Keratinocyte (primary cell): ENCODE measurements around the gene KLF2. TPM values are rescaled to one million over a fixed set of nuclear protein-coding genes. Genes with fewer than 3 reads are reported as not detected.

Source experiments
- DNase-seq: peaks from one replicate; pipeline ENCODE4 v3.0.0-alpha.2; 2011; ENCODE audit warnings: low read depth, missing footprints, low spot score
- FAIRE-seq: peaks from 2 replicates; lab custom pipeline; 2011; peaks lifted over from hg19 to GRCh38; lab: Jason Lieb, UNC
- H2AFZ ChIP-seq: 2 replicates; pipeline ENCODE4 v1.6.0; 2012; ENCODE audit warnings: low read length, control low read depth, inconsistent platforms; ENCODE audit not compliant: control insufficient read depth
- H3K27ac ChIP-seq: 2 replicates; pipeline ENCODE4 v1.5.1; 2011; ENCODE audit warnings: low read length; ENCODE audit not compliant: control insufficient read depth, insufficient read depth
- H3K27me3 ChIP-seq: 3 replicates; pipeline ENCODE4 v1.6.0; 2011; ENCODE audit warnings: low read length; ENCODE audit not compliant: control insufficient read depth, insufficient read depth; ENCODE audit errors: extremely low read depth
- H3K36me3 ChIP-seq, 2 experiments: 2 replicates in 1 of 2; 3 replicates in 1 of 2; pipeline ENCODE4 v1.5.1; 2011; ENCODE audit warnings: low read length in 2 of 2, mild to moderate bottlenecking in 1 of 2; ENCODE audit not compliant: control insufficient read depth in 2 of 2, insufficient read depth in 2 of 2; ENCODE audit errors: extremely low read depth in 1 of 2
- H3K4me1 ChIP-seq: 3 replicates; pipeline ENCODE4 v1.5.1; 2011; ENCODE audit warnings: low read length; ENCODE audit not compliant: control insufficient read depth, insufficient read depth; ENCODE audit errors: extremely low read depth
- H3K4me2 ChIP-seq: 3 replicates; pipeline ENCODE4 v1.6.0; 2011; ENCODE audit warnings: low read depth, low read length; ENCODE audit not compliant: control insufficient read depth, insufficient read depth; ENCODE audit errors: extremely low read depth
- H3K4me3 ChIP-seq, 3 experiments: fragments of 200-600 bp in 1 of 3; sonication (generic) in 1 of 3; 2 replicates in 2 of 3; 3 replicates in 1 of 3; pipeline ENCODE4 v1.5.1; 2011 to 2016; ENCODE audit warnings: low read length in 3 of 3, mild to moderate bottlenecking in 3 of 3, control low read depth in 2 of 3, inconsistent platforms in 1 of 3, low read depth in 1 of 3, mixed read lengths in 1 of 3, mixed run types in 1 of 3, moderate library complexity in 1 of 3; ENCODE audit not compliant: control insufficient read depth in 2 of 3, insufficient read depth in 2 of 3; ENCODE audit errors: extremely low read depth in 1 of 3
- H3K79me2 ChIP-seq: 2 replicates; pipeline ENCODE4 v1.6.0; 2012; ENCODE audit warnings: low read length; ENCODE audit not compliant: control insufficient read depth, insufficient read depth
- H3K9ac ChIP-seq: 3 replicates; pipeline ENCODE4 v1.6.0; 2011; ENCODE audit warnings: low read length; ENCODE audit not compliant: control insufficient read depth, insufficient read depth; ENCODE audit errors: extremely low read depth
- H3K9me1 ChIP-seq: 3 replicates; pipeline ENCODE4 v1.6.0; 2011; ENCODE audit warnings: low read length; ENCODE audit not compliant: control insufficient read depth, insufficient read depth; ENCODE audit errors: extremely low read depth
- H3K9me3 ChIP-seq: 2 replicates; pipeline ENCODE4 v1.5.1; 2012; ENCODE audit warnings: low read depth, low read length; ENCODE audit not compliant: control insufficient read depth
- H4K20me1 ChIP-seq: 3 replicates; pipeline ENCODE4 v1.6.0; 2011; ENCODE audit warnings: low read length; ENCODE audit not compliant: control insufficient read depth, insufficient read depth; ENCODE audit errors: extremely low read depth
- CTCF ChIP-seq, 3 experiments: IDR thresholded peaks in 1 of 3; conservative IDR thresholded peaks in 1 of 3; optimal IDR thresholded peaks in 1 of 3; 2 replicates in 2 of 3; 3 replicates in 1 of 3; pipeline versions ENCODE3 to v1.5.1; 2011; ENCODE audit warnings: low read length in 3 of 3, mild to moderate bottlenecking in 3 of 3, moderate library complexity in 2 of 3, control low read depth in 1 of 3, inconsistent platforms in 1 of 3; ENCODE audit not compliant: insufficient read depth in 2 of 3; ENCODE audit errors: extremely low read depth in 1 of 3
- EZH2 ChIP-seq: IDR thresholded peaks from one replicate; pipeline ENCODE4 v1.6.1; 2012; ENCODE audit warnings: inconsistent platforms, mild to moderate bottlenecking, low read length, moderate library complexity
- dilution Hi-C: fragments of 300-500 bp; cut with MboI; formaldehyde crosslinking; loops from one replicate; pipeline ENCODE4 v1.7.0; 2020; ENCODE audit warnings: low sequenced_read_pairs; ENCODE audit not compliant: extremely low pct_ligation_motif_present
- polyA plus RNA-seq, 5 experiments: library from polyadenylated mRNA; depleted of rRNA in 3 of 5; stranded (reverse) in 3 of 5; stranded (forward) in 1 of 5; unstranded in 1 of 5; fragments of >200 nt; gene quantifications; 1 replicate in 1 of 5; 2 replicates in 3 of 5; 3 replicates in 1 of 5; pipeline versions ENCODE4 v1.2.1 to v1.2.3, GENCODE V29; 2011 to 2012; ENCODE audit warnings: missing spikeins in 2 of 5, low read depth in 1 of 5, low replicate concordance in 1 of 5

The KLF2 gene
- polyA plus RNA-seq, 1 donor (not counting 4 experiments of a cell fraction or from before 2014, with no cell fraction given), result not detected

GRCh38 chr19:16373532-16373931 lies 48.9 kb downstream of the KLF2 start:
- H3K27me3 ChIP-seq, result no peaks in the 10 kb centered on the region
- no peak overlapping the region for H3K9ac ChIP-seq
- H3K27ac ChIP-seq, result no peak overlapping the region
- no peak overlapping the region for H3K4me3 ChIP-seq
- H3K4me1 ChIP-seq, result no peaks in the 10 kb centered on the region
- dilution Hi-C loops, result loop anchor here (25.0 kb wide), 1 partner anchor 161 kb away; no protein-coding TSS in a partner anchor
- H2AFZ ChIP-seq, result no peak overlapping the region
- no peaks in the 10 kb centered on the region for H3K79me2 ChIP-seq
- TF ChIP-seq EZH2, result no peak
- no peak for TF ChIP-seq CTCF (optimal IDR thresholded peaks at IDR 0.05 in 1 of 3, IDR thresholded peaks at IDR 0.05 in 1 of 3, conservative IDR thresholded peaks at IDR 0.05 in 1 of 3; ENCODE audit: extremely low read depth in 1 of 3, insufficient read depth in 2 of 3, low read length in 3 of 3)
- no peaks in the 10 kb centered on the region for H3K9me3 ChIP-seq
- DNase-seq (no peak), FAIRE-seq (no peak)
- H3K36me3 ChIP-seq, result peaks cover 3 to 31% of the 10 kb centered on the region in 2 experiments
- no peaks in the 10 kb centered on the region for H3K9me1 ChIP-seq
- no peaks in the 10 kb centered on the region for H4K20me1 ChIP-seq
- H3K4me2 ChIP-seq, result no peak overlapping the region

DNA sequence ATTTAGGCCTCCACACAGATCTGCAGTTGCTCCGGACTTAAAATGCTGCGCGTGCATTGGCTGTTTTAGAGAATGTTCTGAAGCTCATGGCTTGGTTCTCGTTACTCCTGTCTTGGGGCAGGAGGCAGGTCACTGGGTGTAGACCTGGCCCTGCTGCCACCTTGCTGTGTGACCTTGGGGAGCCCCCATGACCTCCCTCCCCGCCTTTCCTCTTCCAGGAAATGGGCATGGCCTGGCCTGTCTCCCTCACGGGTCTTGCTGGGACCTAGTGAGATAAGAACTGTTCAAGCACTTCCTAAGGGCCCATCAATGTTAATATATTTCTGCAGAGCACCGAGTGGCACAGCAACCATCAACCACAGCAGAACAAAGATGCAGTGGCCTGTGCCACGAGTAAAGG lies 49.4 kb downstream of the KLF2 start:
- dilution Hi-C loops, result loop anchor here (25.0 kb wide), 1 partner anchor 162 kb away; no protein-coding TSS in a partner anchor
- no peak overlapping the region for H3K9ac ChIP-seq
- no peak overlapping the region for H3K4me3 ChIP-seq
- H3K27me3 ChIP-seq, result no peaks in the 10 kb centered on the region
- FAIRE-seq, result no peak
- no peaks in the 10 kb centered on the region for H3K79me2 ChIP-seq
- no peaks in the 10 kb centered on the region for H3K9me3 ChIP-seq
- H3K36me3 ChIP-seq, result peaks cover 3 to 31% of the 10 kb centered on the region in 2 experiments
- TF ChIP-seq CTCF (optimal IDR thresholded peaks at IDR 0.05 in 1 of 3, IDR thresholded peaks at IDR 0.05 in 1 of 3, conservative IDR thresholded peaks at IDR 0.05 in 1 of 3; ENCODE audit: extremely low read depth in 1 of 3, insufficient read depth in 2 of 3, low read length in 3 of 3), result no peak
- no peak for TF ChIP-seq EZH2
- no peak overlapping the region for H3K27ac ChIP-seq
- H2AFZ ChIP-seq, result no peak overlapping the region
- H3K4me1 ChIP-seq, result no peaks in the 10 kb centered on the region
- H3K9me1 ChIP-seq, result no peaks in the 10 kb centered on the region
- H4K20me1 ChIP-seq, result no peaks in the 10 kb centered on the region
- H3K4me2 ChIP-seq, result no peak overlapping the region
- DNase-seq, result no peak
